Measurements from ENCODE around the gene MAGI2. TPM values are rescaled to one million over a fixed set of nuclear protein-coding genes. Genes with fewer than 3 reads are reported as not detected.
"Not testable (repeated sequence)": the region's sequence is repeated elsewhere in the genome, so short reads cannot be mapped to it uniquely, and the experiment has no call there.

The MAGI2 gene
- total RNA-seq, 3 donors from 2014 or later, result 0.10 to 0.16 (median 0.14) TPM

DNA sequence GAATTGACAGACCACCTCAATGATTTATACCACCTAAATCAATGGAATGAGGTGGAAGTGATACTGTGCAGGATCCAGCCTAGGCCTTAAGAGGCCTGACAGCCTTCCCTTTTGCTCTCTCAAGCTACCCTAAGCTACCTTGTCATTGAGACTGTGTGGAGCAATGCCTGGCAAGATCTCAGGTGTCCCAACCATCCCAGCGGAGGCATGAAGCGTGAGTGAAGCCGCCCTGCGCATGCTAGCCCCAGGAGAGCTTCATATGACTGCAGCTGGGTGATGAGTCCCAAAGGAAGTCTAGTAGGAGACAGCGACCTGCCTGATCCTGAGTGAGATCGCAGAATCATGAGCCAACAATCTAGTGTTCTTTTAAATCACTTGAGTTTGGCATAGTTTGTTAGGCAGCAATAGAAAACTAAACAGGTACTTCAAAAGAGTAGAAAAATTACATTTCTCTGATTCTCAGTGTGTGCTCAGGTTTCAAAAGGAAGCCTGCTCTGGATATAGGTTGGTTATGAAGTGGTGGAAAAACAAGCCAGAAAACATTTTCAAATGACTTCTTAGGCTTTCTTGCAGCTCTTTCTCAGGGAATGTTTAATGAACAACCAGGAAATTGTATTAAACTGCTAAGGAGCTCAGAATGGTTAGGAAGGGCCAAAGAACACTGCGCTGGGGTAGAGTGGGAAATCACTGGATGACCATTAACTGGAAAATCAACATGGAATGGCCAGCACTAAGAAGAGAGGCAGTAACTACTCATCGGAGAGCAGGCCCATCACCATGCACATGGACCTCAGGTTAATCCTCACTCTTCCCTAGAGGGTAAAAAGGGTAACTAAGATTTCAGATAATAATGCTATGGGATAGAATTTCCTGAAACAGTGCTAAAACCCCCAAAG is 1119.7 kb downstream of the MAGI2 start:
- Mint-ChIP-seq H3K4me3 (no peak overlapping the region), H3K36me3 (ENCODE audit: insufficient read depth) (no peaks in the 10 kb centered on the region), H3K27me3 (ENCODE audit: low read depth) (no peaks in the 10 kb centered on the region), H3K9me3 (no peaks in the 10 kb centered on the region), H3K4me1 (ENCODE audit: low read depth) (no peaks in the 10 kb centered on the region)
- no peak for DNase-seq
- no peak for ATAC-seq

GRCh38 chr7:78329001-78329655 is 1124.3 kb downstream of the MAGI2 start:
- H3K36me3 Mint-ChIP-seq (ENCODE audit: insufficient read depth), result no peaks in the 10 kb centered on the region
- ATAC-seq, result no peak
- no peak overlapping the region for H3K4me3 Mint-ChIP-seq
- DNase-seq, result no peak
- no peaks in the 10 kb centered on the region for H3K4me1 Mint-ChIP-seq (ENCODE audit: low read depth)
- H3K27me3 Mint-ChIP-seq (ENCODE audit: low read depth), result no peaks in the 10 kb centered on the region
- no peaks in the 10 kb centered on the region for H3K9me3 Mint-ChIP-seq

GRCh38 chr7:78327718-78328117 is 1125.7 kb downstream of the MAGI2 start:
- H3K4me3 Mint-ChIP-seq, result no peak overlapping the region
- no peaks in the 10 kb centered on the region for H3K4me1 Mint-ChIP-seq (ENCODE audit: low read depth)
- H3K36me3 Mint-ChIP-seq (ENCODE audit: insufficient read depth), result no peaks in the 10 kb centered on the region
- DNase-seq, result no peak
- no peak for ATAC-seq
- no peaks in the 10 kb centered on the region for H3K27me3 Mint-ChIP-seq (ENCODE audit: low read depth)
- H3K9me3 Mint-ChIP-seq, result no peaks in the 10 kb centered on the region

- Mint-ChIP-seq H3K9me3 (no peaks in the 10 kb centered on the region), H3K27me3 (ENCODE audit: low read depth) (no peaks in the 10 kb centered on the region), H3K4me3 (no peak overlapping the region), H3K4me1 (ENCODE audit: low read depth) (no peaks in the 10 kb centered on the region), H3K36me3 (ENCODE audit: insufficient read depth) (no peaks in the 10 kb centered on the region)
- DNase-seq (no peak), ATAC-seq (no peak)
Observed at GRCh38 chr7:78326876-78327275, 1126.6 kb downstream of the MAGI2 start.

- no peak for ATAC-seq
- H3K36me3 Mint-ChIP-seq (ENCODE audit: insufficient read depth), result no peaks in the 10 kb centered on the region
Observed at GRCh38 chr7:78326189-78326588, 1127.3 kb downstream of the MAGI2 start.

DNA sequence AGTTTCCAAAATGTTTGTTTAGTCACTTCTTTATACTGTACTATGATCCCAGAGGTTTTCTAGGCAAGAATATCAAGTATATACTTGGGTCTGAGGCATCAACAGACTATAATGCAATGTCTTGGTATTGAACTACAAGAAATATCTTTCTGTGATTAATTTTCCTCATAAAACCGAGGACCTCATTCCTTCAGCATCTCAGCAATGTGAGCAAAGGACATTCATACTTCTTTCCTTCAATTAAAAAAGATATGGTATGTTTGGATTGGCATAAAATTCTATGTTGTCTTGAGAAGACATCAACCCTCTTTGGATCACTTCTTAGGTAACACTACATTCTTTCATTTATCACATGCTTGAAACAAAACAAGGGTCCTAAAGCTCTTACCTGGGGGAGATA is 1130.3 kb downstream of the MAGI2 start:
- Mint-ChIP-seq H3K27me3 (ENCODE audit: low read depth) (no peaks in the 10 kb centered on the region), H3K4me1 (ENCODE audit: low read depth) (no peaks in the 10 kb centered on the region), H3K9me3 (peaks cover 2% of the 10 kb centered on the region), H3K4me3 (no peak overlapping the region), H3K36me3 (ENCODE audit: insufficient read depth) (no peaks in the 10 kb centered on the region)
- ATAC-seq (no peak), DNase-seq (no peak)

More at GRCh38 chr7:78326189-78326588, 1127.3 kb downstream of the MAGI2 start:
- H3K27me3 Mint-ChIP-seq (ENCODE audit: low read depth), result no peaks in the 10 kb centered on the region
- no peaks in the 10 kb centered on the region for H3K9me3 Mint-ChIP-seq
- DNase-seq, result no peak
- H3K4me1 Mint-ChIP-seq (ENCODE audit: low read depth), result no peaks in the 10 kb centered on the region
- H3K4me3 Mint-ChIP-seq, result no peak overlapping the region

- not testable (repeated sequence) for DNase-seq; H3K4me1 Mint-ChIP-seq (ENCODE audit: low read depth); H3K9me3 Mint-ChIP-seq; ATAC-seq; H3K27me3 Mint-ChIP-seq (ENCODE audit: low read depth); H3K36me3 Mint-ChIP-seq (ENCODE audit: insufficient read depth); H3K4me3 Mint-ChIP-seq
Observed at GRCh38 chr7:78322231-78322630, 1131.2 kb downstream of the MAGI2 start.

DNA sequence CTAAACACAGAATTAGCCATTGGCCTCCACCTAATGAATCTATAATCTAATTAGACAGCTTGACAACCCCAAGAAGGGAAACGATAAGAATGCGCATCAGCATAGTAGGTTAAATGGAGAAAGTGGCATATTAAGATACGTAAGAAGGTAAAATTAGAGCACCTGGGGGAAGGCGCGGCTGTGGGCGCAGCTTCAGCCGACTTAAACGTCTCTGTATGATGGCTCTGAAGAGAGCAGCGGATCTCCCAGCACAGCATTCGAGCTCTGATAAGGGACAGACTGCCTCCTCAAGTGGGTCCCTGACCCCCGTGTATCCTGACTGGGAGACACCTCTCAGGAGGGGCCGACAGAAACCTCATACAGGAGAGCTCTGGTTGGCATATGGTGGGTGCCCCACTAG is 1136.1 kb downstream of the MAGI2 start:
- H3K36me3 Mint-ChIP-seq (ENCODE audit: insufficient read depth), result no peaks in the 10 kb centered on the region
- H3K9me3 Mint-ChIP-seq, result peaks cover 4% of the 10 kb centered on the region
- H3K27me3 Mint-ChIP-seq (ENCODE audit: low read depth), result no peaks in the 10 kb centered on the region
- no peaks in the 10 kb centered on the region for H3K4me1 Mint-ChIP-seq (ENCODE audit: low read depth)
- ATAC-seq (no peak), DNase-seq (no peak)
- H3K4me3 Mint-ChIP-seq, result no peak overlapping the region

DNA sequence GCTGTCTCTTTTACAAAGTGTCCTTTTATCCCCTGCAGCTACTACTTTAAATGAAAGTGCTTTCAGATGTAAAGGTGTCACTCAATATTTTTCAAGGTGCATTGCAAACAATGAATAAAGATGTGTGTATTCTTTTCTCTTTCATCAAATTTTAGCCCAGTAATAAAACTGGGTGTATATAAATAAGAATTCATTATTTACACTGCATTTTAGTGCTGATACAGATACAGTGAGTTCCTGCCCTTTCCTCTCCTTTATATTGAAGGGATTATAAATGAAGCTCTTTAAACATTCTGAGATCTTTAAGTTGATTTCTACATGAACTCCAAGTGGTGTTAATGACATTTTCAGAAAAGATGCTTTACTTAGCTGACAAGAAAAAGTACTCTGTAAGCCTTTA is 1137.4 kb downstream of the MAGI2 start:
- no peak overlapping the region for H3K4me3 Mint-ChIP-seq
- H3K36me3 Mint-ChIP-seq (ENCODE audit: insufficient read depth), result no peaks in the 10 kb centered on the region
- peaks cover 4% of the 10 kb centered on the region for H3K9me3 Mint-ChIP-seq
- no peaks in the 10 kb centered on the region for H3K4me1 Mint-ChIP-seq (ENCODE audit: low read depth)
- H3K27me3 Mint-ChIP-seq (ENCODE audit: low read depth), result no peaks in the 10 kb centered on the region
- no peak for DNase-seq
- ATAC-seq, result no peak

DNA sequence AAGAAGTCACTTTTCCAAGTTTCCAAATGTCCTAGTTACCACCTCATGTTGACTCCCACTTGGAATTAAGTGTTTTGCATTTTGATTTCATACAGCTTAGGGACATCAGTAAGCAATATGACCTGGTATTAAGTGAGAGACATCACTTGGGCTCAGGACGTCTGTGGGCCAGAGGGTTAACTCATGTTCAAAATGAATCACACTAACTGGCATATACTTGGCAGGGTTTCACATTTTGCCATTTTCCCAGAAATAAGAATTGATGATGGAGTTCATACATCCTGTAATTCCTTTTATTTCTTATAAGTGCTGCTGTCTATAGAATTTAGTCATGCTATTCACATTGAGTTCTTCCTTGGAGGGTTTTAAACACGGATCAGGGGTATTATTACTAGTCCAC is 1138.3 kb downstream of the MAGI2 start:
- H3K4me1 Mint-ChIP-seq (ENCODE audit: low read depth), result no peaks in the 10 kb centered on the region
- H3K4me3 Mint-ChIP-seq, result no peak overlapping the region
- no peaks in the 10 kb centered on the region for H3K36me3 Mint-ChIP-seq (ENCODE audit: insufficient read depth)
- no peaks in the 10 kb centered on the region for H3K27me3 Mint-ChIP-seq (ENCODE audit: low read depth)
- DNase-seq (no peak), ATAC-seq (no peak)
- H3K9me3 Mint-ChIP-seq, result peaks cover 4% of the 10 kb centered on the region

- no peaks in the 10 kb centered on the region for H3K27me3 Mint-ChIP-seq (ENCODE audit: low read depth)
- no peak overlapping the region for H3K4me3 Mint-ChIP-seq
- DNase-seq (no peak), ATAC-seq (no peak)
- H3K36me3 Mint-ChIP-seq (ENCODE audit: insufficient read depth), result no peaks in the 10 kb centered on the region
- no peaks in the 10 kb centered on the region for H3K9me3 Mint-ChIP-seq
- no peaks in the 10 kb centered on the region for H3K4me1 Mint-ChIP-seq (ENCODE audit: low read depth)
Observed at GRCh38 chr7:78311181-78311580, 1142.3 kb downstream of the MAGI2 start.

GRCh38 chr7:78307892-78308291 is 1145.6 kb downstream of the MAGI2 start:
- H3K36me3 Mint-ChIP-seq (ENCODE audit: insufficient read depth), result no peaks in the 10 kb centered on the region
- no peaks in the 10 kb centered on the region for H3K27me3 Mint-ChIP-seq (ENCODE audit: low read depth)
- DNase-seq, result no peak
- no peak for ATAC-seq
- no peaks in the 10 kb centered on the region for H3K4me1 Mint-ChIP-seq (ENCODE audit: low read depth)
- H3K9me3 Mint-ChIP-seq, result no peaks in the 10 kb centered on the region
- no peak overlapping the region for H3K4me3 Mint-ChIP-seq

GRCh38 chr7:78306634-78307033 is 1146.8 kb downstream of the MAGI2 start:
- ATAC-seq (no peak), DNase-seq (no peak)
- no peaks in the 10 kb centered on the region for H3K36me3 Mint-ChIP-seq (ENCODE audit: insufficient read depth)
- H3K9me3 Mint-ChIP-seq, result no peaks in the 10 kb centered on the region
- no peaks in the 10 kb centered on the region for H3K4me1 Mint-ChIP-seq (ENCODE audit: low read depth)
- H3K27me3 Mint-ChIP-seq (ENCODE audit: low read depth), result no peaks in the 10 kb centered on the region
- H3K4me3 Mint-ChIP-seq, result no peak overlapping the region

DNA sequence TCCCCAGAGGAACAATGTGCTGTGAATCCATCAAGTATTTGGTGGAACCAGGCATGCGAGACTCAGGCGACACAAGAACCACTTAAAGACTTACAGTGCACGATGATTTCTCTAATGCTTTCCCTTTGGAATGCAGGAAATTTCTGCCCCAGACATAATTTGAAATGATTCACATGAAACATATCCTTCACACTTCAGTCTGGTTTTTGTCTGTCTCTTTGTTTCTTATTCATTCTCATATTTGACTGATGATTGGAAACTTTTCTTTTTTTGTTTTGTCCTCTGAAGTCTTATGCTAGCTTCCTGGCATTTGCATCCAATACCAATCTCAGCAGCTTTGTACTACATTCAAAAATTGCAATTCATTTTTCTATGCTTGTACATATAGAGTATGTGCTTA is 1152.1 kb downstream of the MAGI2 start:
- no peak for DNase-seq
- H3K9me3 Mint-ChIP-seq, result no peaks in the 10 kb centered on the region
- ATAC-seq, result no peak
- no peaks in the 10 kb centered on the region for H3K4me1 Mint-ChIP-seq (ENCODE audit: low read depth)
- no peaks in the 10 kb centered on the region for H3K36me3 Mint-ChIP-seq (ENCODE audit: insufficient read depth)
- no peak overlapping the region for H3K4me3 Mint-ChIP-seq
- H3K27me3 Mint-ChIP-seq (ENCODE audit: low read depth), result no peaks in the 10 kb centered on the region

GRCh38 chr7:78299088-78299487 is 1154.4 kb downstream of the MAGI2 start:
- Mint-ChIP-seq H3K9me3 (peaks cover 5% of the 10 kb centered on the region), H3K36me3 (ENCODE audit: insufficient read depth) (no peaks in the 10 kb centered on the region), H3K4me3 (no peak overlapping the region), H3K4me1 (ENCODE audit: low read depth) (no peaks in the 10 kb centered on the region), H3K27me3 (ENCODE audit: low read depth) (no peaks in the 10 kb centered on the region)
- DNase-seq (no peak), ATAC-seq (no peak)
